SK-N-SH (cell line): Measurements from ENCODE around the gene HNRNPM. TPM values are rescaled to one million over a fixed set of nuclear protein-coding genes. Genes with fewer than 3 reads are reported as not detected.
A peak's percentile ranks its signal among the peaks of the same experiment; 100 is the strongest.

Experiments
- CTCF ChIA-PET: fragments of 300-600, 350-600 bp; formaldehyde crosslinking; extraction: SDS; loops from one replicate; lab custom pipeline; 2021; lab: Yijun Ruan, JAX
- POLR2A ChIA-PET: fragments of 350-600 bp; sonication (Branson Sonifier 250); formaldehyde crosslinking; extraction: SDS; loops from one replicate; lab custom pipeline; 2020; ENCODE audit warnings: antibody characterized with exemption, inconsistent platforms; lab: Yijun Ruan, JAX
- DNase-seq: peaks from one replicate; pipeline ENCODE4 v3.0.0; 2012
- H2AFZ ChIP-seq: fragments of 200-600 bp; sonication (generic); 2 replicates; pipeline ENCODE4 v1.8.1; 2016; ENCODE audit warnings: antibody characterized with exemption, mild to moderate bottlenecking, low read depth
- H3F3A ChIP-seq: fragments of 200-600 bp; sonication (generic); replicated peaks from 2 replicates; pipeline ENCODE3; 2016; ENCODE audit warnings: antibody characterized with exemption, mild to moderate bottlenecking; ENCODE audit not compliant: insufficient read depth
- H3K27ac ChIP-seq, 2 experiments: fragments of 200-500 bp in 1 of 2; fragments of 200-600 bp in 1 of 2; sonication (Bioruptor generic) in 1 of 2; sonication (generic), shearing (Covaris generic) in 1 of 2; 2 replicates each; pipeline versions ENCODE4 v1.5.1 to v1.6.1; 2014 to 2016; ENCODE audit warnings: low read depth in 2 of 2, inconsistent platforms in 1 of 2, low read length in 1 of 2, mild to moderate bottlenecking in 1 of 2, mixed read lengths in 1 of 2
- H3K27me3 ChIP-seq: fragments of 200-600 bp; sonication (generic), shearing (Covaris generic); 2 replicates; pipeline ENCODE4 v1.6.1; 2016; ENCODE audit warnings: mixed run types; ENCODE audit not compliant: insufficient read depth
- H3K36me3 ChIP-seq, 2 experiments: fragments of 200-500 bp in 1 of 2; fragments of 200-600 bp in 1 of 2; sonication (Bioruptor generic) in 1 of 2; sonication (generic) in 1 of 2; replicated peaks in 1 of 2; 2 replicates each; pipeline versions ENCODE3 to v1.5.1; 2014 to 2016; ENCODE audit warnings: low read length in 1 of 2, mild to moderate bottlenecking in 1 of 2; ENCODE audit not compliant: insufficient read depth in 2 of 2, control insufficient read depth in 1 of 2
- H3K4me1 ChIP-seq, 2 experiments: fragments of 200-500 bp in 1 of 2; fragments of 200-600 bp in 1 of 2; sonication (Bioruptor generic) in 1 of 2; sonication (generic), shearing (Covaris generic) in 1 of 2; 2 replicates each; pipeline versions ENCODE4 v1.5.1 to v1.6.1; 2014 to 2016; ENCODE audit warnings: low read depth in 1 of 2, low read length in 1 of 2, mixed run types in 1 of 2; ENCODE audit not compliant: insufficient read depth in 2 of 2, control insufficient read depth in 1 of 2
- H3K4me2 ChIP-seq: fragments of 200-600 bp; sonication (generic), shearing (Covaris generic); 2 replicates; pipeline ENCODE4 v1.6.1; 2017; ENCODE audit warnings: mixed run types
- H3K4me3 ChIP-seq, 2 experiments: fragments of 200-500 bp in 1 of 2; fragments of 200-600 bp in 1 of 2; sonication (Bioruptor generic) in 1 of 2; sonication (generic), shearing (Covaris generic) in 1 of 2; 2 replicates each; pipeline versions ENCODE4 v1.5.1 to v1.8.1; 2014 to 2016; ENCODE audit warnings: low read depth in 2 of 2, inconsistent platforms in 1 of 2, low read length in 1 of 2, mild to moderate bottlenecking in 1 of 2, mixed read lengths in 1 of 2, moderate library complexity in 1 of 2
- H3K79me2 ChIP-seq: fragments of 200-600 bp; sonication (generic); 2 replicates; pipeline ENCODE4 v1.8.1; 2017; ENCODE audit warnings: mild to moderate bottlenecking; ENCODE audit not compliant: insufficient read depth
- H3K9ac ChIP-seq: fragments of 200-600 bp; sonication (generic); 2 replicates; pipeline ENCODE4 v1.6.1; 2017; ENCODE audit warnings: mixed run types
- H3K9me2 ChIP-seq: fragments of 200-600 bp; sonication (generic); 2 replicates; pipeline ENCODE4 v1.6.1; 2017; ENCODE audit warnings: mixed run types
- H3K9me3 ChIP-seq: fragments of 200-600 bp; sonication (generic); 2 replicates; pipeline ENCODE4 v1.6.1; 2017; ENCODE audit warnings: mixed run types, mild to moderate bottlenecking, moderate library complexity
- H4K20me1 ChIP-seq: fragments of 200-600 bp; sonication (generic); 2 replicates; pipeline ENCODE4 v1.6.1; 2017; ENCODE audit warnings: mild to moderate bottlenecking, mixed run types; ENCODE audit not compliant: insufficient read depth
- CHD2 ChIP-seq: fragments of 150-350 bp; IDR thresholded peaks from 2 replicates; pipeline ENCODE4 v1.6.1; 2018; ENCODE audit warnings: low read length; ENCODE audit not compliant: partially characterized antibody
- EP300 ChIP-seq, 2 experiments: IDR thresholded peaks; 2 replicates each; pipeline versions ENCODE4 v1.4.0 to v1.6.1; 2012; ENCODE audit warnings: borderline replicate concordance in 1 of 2, low read depth in 1 of 2, low read length in 1 of 2
- EZH2phosphoT487 ChIP-seq: fragments of 200-600 bp; sonication (generic); IDR thresholded peaks from 2 replicates; pipeline ENCODE4 v1.6.1; 2017; ENCODE audit warnings: low read depth, mixed run types, mild to moderate bottlenecking, antibody characterized with exemption, moderate library complexity, borderline replicate concordance
- FOSL2 ChIP-seq: IDR thresholded peaks from 2 replicates; pipeline ENCODE4 v1.4.0; 2012; ENCODE audit warnings: low read depth, mild to moderate bottlenecking, moderate library complexity, borderline replicate concordance
- FOXJ3 ChIP-seq: sonication (generic); formaldehyde crosslinking; IDR thresholded peaks from 2 replicates; pipeline ENCODE4 v1.5.1; 2020; ENCODE audit warnings: mild to moderate bottlenecking, missing genetic modification reagents
- GABPA ChIP-seq: IDR thresholded peaks from 2 replicates; pipeline ENCODE4 v1.4.0; 2012; ENCODE audit warnings: low read depth, mild to moderate bottlenecking
- GATA2 ChIP-seq: sonication (generic); formaldehyde crosslinking; IDR thresholded peaks from 2 replicates; pipeline ENCODE4 v1.5.0; 2020; ENCODE audit warnings: mild to moderate bottlenecking, missing genetic modification reagents
- IRF3 ChIP-seq: fragments of 150-350 bp; IDR thresholded peaks from 2 replicates; pipeline ENCODE4 v1.6.1; 2016; ENCODE audit warnings: mild to moderate bottlenecking, low read depth, low read length
- MEF2A ChIP-seq: IDR thresholded peaks from 2 replicates; pipeline ENCODE4 v1.4.0; 2012; ENCODE audit warnings: low read depth, borderline replicate concordance
- MXI1 ChIP-seq: IDR thresholded peaks from 2 replicates; pipeline ENCODE4 v1.6.1; 2012; ENCODE audit warnings: mild to moderate bottlenecking, low read depth, low read length, improper control_type of control experiment
- NFIC ChIP-seq: IDR thresholded peaks from 2 replicates; pipeline ENCODE4 v1.4.0; 2012; ENCODE audit warnings: borderline replicate concordance
- PBX3 ChIP-seq: IDR thresholded peaks from 2 replicates; pipeline ENCODE4; 2012
- POLR2AphosphoS5 ChIP-seq: IDR thresholded peaks from 2 replicates; pipeline ENCODE4 v1.6.1; 2012; ENCODE audit warnings: low read depth, low read length
- RAD21 ChIP-seq: IDR thresholded peaks from 2 replicates; pipeline ENCODE4 v1.6.1; 2012; ENCODE audit warnings: mild to moderate bottlenecking, low read length
- RXRA ChIP-seq: IDR thresholded peaks from 2 replicates; pipeline ENCODE4 v1.4.0; 2012; ENCODE audit warnings: low read depth, mild to moderate bottlenecking, borderline replicate concordance
- SIN3A ChIP-seq: IDR thresholded peaks from 2 replicates; pipeline ENCODE4 v1.6.1; 2012; ENCODE audit warnings: low read depth, mild to moderate bottlenecking, low read length, moderate library complexity, borderline replicate concordance
- SMC3 ChIP-seq: IDR thresholded peaks from 2 replicates; pipeline ENCODE4 v1.6.1; 2012; ENCODE audit warnings: low read depth, low read length, improper control_type of control experiment
- TAF1 ChIP-seq: IDR thresholded peaks from 2 replicates; pipeline ENCODE4 v1.6.1; 2012; ENCODE audit warnings: low read depth, mild to moderate bottlenecking, low read length, moderate library complexity, borderline replicate concordance
- TCF12 ChIP-seq: IDR thresholded peaks from 2 replicates; pipeline ENCODE4 v1.4.0; 2012
- USF1 ChIP-seq: IDR thresholded peaks from 2 replicates; pipeline ENCODE4 v1.4.0; 2012; ENCODE audit warnings: low read depth, borderline replicate concordance
- USF2 ChIP-seq: fragments of 150-350 bp; IDR thresholded peaks from 2 replicates; pipeline ENCODE4 v1.6.1; 2017; ENCODE audit warnings: antibody characterized with exemption, low read length, low read depth, borderline replicate concordance
- YY1 ChIP-seq: IDR thresholded peaks from 2 replicates; pipeline ENCODE4 v1.4.0; 2012; ENCODE audit warnings: low read depth, mild to moderate bottlenecking
- ZBTB33 ChIP-seq: IDR thresholded peaks from 2 replicates; pipeline ENCODE4 v1.4.0; 2012; ENCODE audit warnings: low read depth, borderline replicate concordance
- whole genome bisulfite sequencing: methylation state at CpG from one replicate; pipeline ENCODE4 v1.1.6; 2017; ENCODE audit warnings: low lambda C conversion rate; 5-methylcytosine and 5-hydroxymethylcytosine counted together
- polyA plus RNA-seq, 3 experiments: library from polyadenylated mRNA; depleted of rRNA; stranded (reverse); fragments of >200 nt; gene quantifications; 2 replicates each; pipeline ENCODE4 v1.2.3, GENCODE V29; 2012

Gene HNRNPM
- polyA plus RNA-seq, 1 of the 3 experiments (the other 2 are of a cell fraction) = 205 TPM

- TF ChIP-seq EZH2phosphoT487 (no peak), POLR2AphosphoS5 (peak; percentile 88), USF2 (peak; percentile 90), EP300 (IDR thresholded peaks at IDR 0.05; ENCODE audit: borderline replicate concordance in 1 of 2, low read depth in 1 of 2, low read length in 1 of 2) (no peak), MXI1 (peak; percentile 66), YY1 (peak; percentile 96), GATA2 (CRISPR knock-in tag) (no peak), SIN3A (peak; percentile 44; the same call in 1 of the 2 replicates), RXRA (no peak), MEF2A (no peak), IRF3 (no peak), PBX3 (no peak)
Measured at GRCh38 chr19:8444677-8445487, at the start of gene HNRNPM (continued).

GRCh38 chr19:8395621-8396082 lies 49.1 kb upstream of the HNRNPM start:
- Histone ChIP-seq H3K9ac (no peak overlapping the region), H3K4me1 (peaks cover 9 to 36% of the 10 kb centered on the region in 2 experiments; a peak in 2 of 4 replicates), H3K27ac (no peak overlapping the region), H4K20me1 (peaks cover 79% of the 10 kb centered on the region), H3K4me3 (no peak overlapping the region), H3K4me2 (no peak overlapping the region), H3K9me3 (no peaks in the 10 kb centered on the region), H3K27me3 (no peaks in the 10 kb centered on the region), H3K9me2 (no peaks in the 10 kb centered on the region), H2AFZ (no peak overlapping the region), H3K36me3 (peaks cover 0 to 7% of the 10 kb centered on the region in 2 experiments), H3F3A (peaks cover 4% of the 10 kb centered on the region), H3K79me2 (peaks cover 90% of the 10 kb centered on the region)
- 90% methylated on average over 10 of the region's 14 CpGs for WGBS
- ChIA-PET POLR2A (no interaction called here), CTCF (interaction anchor here (0.9 to 8.0 kb wide), 3 partner anchors 9 to 42 kb away, joined by 3 to 78 read pairs (median 5); no protein-coding TSS in a partner anchor)
- DNase-seq = no peak
- TF ChIP-seq GABPA (no peak), SMC3 (no peak), EP300 (IDR thresholded peaks at IDR 0.05; ENCODE audit: borderline replicate concordance in 1 of 2, low read depth in 1 of 2, low read length in 1 of 2) (no peak), POLR2AphosphoS5 (no peak), FOXJ3 (CRISPR knock-in tag) (no peak), TAF1 (no peak), RAD21 (no peak), ZBTB33 (no peak), USF2 (no peak), EZH2phosphoT487 (no peak), FOSL2 (no peak), CHD2 (no peak), TCF12 (no peak), NFIC (no peak), USF1 (no peak), YY1 (no peak)
